Choroid plexus epithelial cell (primary cell): ENCODE data around the gene LPIN1.

ENCODE experiments used
- DNase-seq: peaks from one replicate; pipeline ENCODE4 v3.0.0-alpha.2; 2010; ENCODE audit warnings: low read depth
- H3K4me3 ChIP-seq: 2 replicates; pipeline ENCODE4 v1.5.1; 2011; ENCODE audit warnings: low read depth, mild to moderate bottlenecking, control low read depth, low read length, moderate library complexity
- TF ChIP-seq, protein P1 (sequence below): conservative IDR thresholded peaks from 2 replicates; pipeline ENCODE4 v1.5.1; 2011; ENCODE audit warnings: low read depth, mild to moderate bottlenecking, control low read depth, inconsistent platforms, low read length, moderate library complexity

LPIN1 gene

DNA sequence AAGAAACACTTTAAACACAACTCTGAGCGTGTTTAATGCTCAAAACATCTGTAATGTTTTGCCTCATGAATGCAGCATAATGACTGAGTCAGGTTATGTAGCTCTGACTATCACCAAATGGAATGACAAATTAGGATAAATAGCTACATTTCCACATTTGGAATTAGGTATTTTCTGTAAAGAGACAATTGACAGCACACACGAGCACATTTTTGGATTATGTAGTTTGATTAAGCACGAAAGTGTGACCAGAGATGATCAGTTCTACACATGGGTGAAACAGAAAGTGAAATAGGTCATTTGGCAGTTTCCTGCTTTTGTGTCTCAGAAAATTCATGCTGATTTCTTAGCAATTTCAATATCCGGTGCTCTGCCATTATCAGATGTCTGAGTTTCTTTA lies 29.0 kb downstream of the LPIN1 start:
- TF ChIP-seq, protein P1, sequence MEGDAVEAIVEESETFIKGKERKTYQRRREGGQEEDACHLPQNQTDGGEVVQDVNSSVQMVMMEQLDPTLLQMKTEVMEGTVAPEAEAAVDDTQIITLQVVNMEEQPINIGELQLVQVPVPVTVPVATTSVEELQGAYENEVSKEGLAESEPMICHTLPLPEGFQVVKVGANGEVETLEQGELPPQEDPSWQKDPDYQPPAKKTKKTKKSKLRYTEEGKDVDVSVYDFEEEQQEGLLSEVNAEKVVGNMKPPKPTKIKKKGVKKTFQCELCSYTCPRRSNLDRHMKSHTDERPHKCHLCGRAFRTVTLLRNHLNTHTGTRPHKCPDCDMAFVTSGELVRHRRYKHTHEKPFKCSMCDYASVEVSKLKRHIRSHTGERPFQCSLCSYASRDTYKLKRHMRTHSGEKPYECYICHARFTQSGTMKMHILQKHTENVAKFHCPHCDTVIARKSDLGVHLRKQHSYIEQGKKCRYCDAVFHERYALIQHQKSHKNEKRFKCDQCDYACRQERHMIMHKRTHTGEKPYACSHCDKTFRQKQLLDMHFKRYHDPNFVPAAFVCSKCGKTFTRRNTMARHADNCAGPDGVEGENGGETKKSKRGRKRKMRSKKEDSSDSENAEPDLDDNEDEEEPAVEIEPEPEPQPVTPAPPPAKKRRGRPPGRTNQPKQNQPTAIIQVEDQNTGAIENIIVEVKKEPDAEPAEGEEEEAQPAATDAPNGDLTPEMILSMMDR, result no peak
- H3K4me3 ChIP-seq, result no peak overlapping the region
- DNase-seq, result peak; percentile 33

DNA sequence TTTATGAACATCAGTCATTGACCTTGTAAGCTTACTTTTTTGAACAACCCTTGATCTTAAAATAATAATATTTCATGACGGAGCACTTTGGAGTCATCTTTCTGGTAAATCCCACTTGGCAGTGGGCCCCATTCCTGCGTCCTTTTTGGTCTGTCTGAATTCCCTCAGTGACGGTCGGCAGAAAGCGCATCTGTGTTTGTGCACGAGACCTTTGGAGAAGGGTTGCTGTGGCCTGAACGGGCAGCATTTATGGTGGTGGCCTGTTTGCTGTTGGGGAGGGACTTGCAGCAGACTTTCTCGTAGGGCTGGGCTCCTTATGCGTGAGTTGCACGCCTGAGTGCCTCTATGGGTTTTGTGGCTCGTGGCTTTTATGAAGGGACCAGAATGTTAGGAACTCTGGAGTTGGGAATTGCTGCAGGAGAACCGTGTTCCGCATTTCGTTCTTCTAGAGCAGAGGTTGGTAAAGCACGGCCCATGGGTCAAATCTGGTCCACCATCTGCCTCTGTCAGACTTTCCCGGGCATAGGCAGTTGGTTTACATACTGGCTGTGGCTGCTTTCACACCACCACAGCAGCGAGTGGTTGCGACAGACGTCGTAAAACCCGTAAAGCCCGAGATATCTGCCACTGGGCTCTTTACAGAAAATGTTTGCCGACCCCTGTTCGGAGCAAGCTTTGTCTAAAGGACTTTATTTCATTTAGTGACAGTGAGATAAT lies 30.8 kb downstream of the LPIN1 start:
- H3K4me3 ChIP-seq, result no peak overlapping the region
- no peak for DNase-seq
- TF ChIP-seq, protein P1, result no peak

DNA sequence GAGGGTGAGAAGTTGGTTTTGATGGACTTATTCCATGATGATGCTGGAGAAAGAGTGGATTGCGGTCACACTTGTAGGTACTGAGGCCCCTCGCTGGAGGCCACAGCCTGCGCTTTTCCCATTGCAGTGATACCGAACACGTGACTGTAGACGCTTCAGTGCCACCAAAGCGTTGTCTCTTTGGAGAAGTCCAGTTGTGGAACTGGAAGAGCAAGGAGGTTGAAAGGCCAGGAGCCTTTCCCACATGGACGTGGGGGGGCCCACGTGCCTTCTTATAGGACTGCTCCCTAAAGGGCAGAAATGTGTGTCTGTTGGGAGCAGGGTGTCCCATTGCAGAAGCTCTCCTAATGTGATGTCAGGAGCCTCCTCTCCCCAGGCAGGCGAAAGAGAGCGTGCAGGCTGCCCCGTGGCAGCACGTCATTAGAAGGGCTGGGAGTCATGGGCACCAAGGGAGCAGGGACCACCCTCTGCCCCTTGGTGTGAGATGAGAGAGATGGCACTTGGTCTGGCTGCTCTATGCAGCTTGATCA lies 31.5 kb downstream of the LPIN1 start:
- H3K4me3 ChIP-seq, result no peak overlapping the region
- DNase-seq, result no peak
- TF ChIP-seq, protein P1, result no peak

DNA sequence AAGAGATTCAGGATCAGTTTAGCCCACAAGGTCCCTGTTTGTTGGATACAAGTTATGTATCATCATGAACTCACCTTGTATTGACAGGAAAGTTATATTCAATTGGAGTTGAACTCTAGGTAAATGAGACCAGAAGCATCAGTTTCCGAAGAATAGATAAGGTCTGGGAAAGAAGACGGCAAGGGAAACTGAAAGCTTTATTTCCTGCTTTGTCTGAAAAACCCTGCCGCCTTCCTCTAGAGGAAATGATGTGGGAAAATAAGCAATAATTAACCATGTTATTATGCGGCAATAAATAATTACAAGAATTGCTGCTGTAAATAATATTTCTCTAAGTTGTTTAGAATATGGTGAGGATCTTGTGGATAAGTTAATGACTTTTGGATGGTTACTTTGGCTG lies 32.0 kb downstream of the LPIN1 start:
- no peak overlapping the region for H3K4me3 ChIP-seq
- TF ChIP-seq, protein P1, result no peak
- no peak for DNase-seq

DNA sequence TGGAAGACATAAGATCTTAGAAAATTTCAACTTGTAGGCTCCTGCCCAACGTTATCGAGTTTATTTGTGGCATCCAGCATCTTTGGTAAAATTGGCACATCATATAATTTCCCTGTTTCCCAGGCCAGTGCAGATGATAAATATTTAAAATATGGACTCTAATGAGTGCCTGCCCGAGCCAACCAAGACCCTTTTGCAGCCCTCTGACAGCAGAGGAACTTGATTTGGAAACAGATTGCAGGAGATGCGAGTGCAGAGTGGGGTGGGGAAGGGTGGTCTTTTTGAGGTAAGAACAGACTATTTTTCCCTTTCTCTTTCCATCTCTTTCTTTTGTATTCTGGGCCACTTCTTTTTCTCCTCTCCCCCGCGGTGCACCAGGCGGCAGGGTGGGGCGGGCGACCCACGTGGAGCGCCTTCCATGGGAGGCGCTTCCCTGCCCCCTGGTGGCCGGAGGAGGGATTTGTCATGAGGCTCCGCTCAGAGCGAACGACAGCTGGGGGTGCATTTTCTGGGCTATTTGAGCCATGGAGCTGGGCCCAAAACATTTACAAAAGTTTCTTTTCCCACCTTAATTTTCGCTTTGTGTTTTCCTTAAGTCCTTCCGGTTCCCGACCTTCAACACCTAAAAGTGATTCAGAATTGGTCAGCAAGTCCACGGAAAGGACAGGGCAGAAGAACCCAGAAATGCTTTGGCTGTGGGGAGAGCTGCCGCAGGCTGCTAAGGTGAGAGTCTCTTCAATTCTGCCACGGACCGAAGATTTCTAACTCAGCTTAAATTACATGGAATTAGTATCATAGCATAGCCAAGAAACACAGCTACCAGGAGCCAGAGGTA lies 32.7 kb downstream of the LPIN1 start:
- peak overlapping the region; percentile 28 for H3K4me3 ChIP-seq
- peak; percentile 73 for DNase-seq
- TF ChIP-seq, protein P1, result peak; percentile 95

DNA sequence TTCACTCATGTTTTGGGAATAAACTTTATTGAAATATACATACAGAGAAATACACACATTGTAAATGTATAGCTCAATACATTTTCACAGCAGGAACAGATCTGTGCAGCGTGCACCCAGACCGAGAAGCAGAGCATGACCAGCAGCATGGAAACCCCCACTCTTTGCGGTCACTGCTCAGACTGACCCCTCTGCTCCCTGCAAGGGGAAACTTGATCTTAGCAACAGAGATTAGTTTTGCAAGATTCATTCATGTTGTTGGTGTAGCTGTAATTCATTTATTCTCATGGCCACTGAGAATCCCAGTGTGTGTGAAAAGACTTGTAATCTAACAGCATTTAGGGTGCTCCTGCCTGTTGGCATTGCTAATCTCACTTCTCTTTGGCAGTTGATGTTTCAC lies 35.2 kb downstream of the LPIN1 start:
- TF ChIP-seq, protein P1, result no peak
- DNase-seq, result peak; percentile 26
- no peak overlapping the region for H3K4me3 ChIP-seq
